ENCODE measurements around the gene FAM149A.
A peak's percentile ranks its signal among the peaks of the same experiment; 100 is the strongest.

FAM149A gene

GRCh38 chr4:186092296-186092695 is 12.2 kb upstream of the FAM149A start:
- Mint-ChIP-seq H3K27me3 (peaks cover 8% of the 10 kb centered on the region), H3K36me3 (ENCODE audit: low read depth) (no peaks in the 10 kb centered on the region), H3K4me3 (no peak overlapping the region), H3K27ac (no peak overlapping the region), H3K4me1 (no peaks in the 10 kb centered on the region), H3K9me3 (no peaks in the 10 kb centered on the region)
- ATAC-seq, result no peak
- no peak for DNase-seq

GRCh38 chr4:186095406-186095805 is 9.1 kb upstream of the FAM149A start:
- Mint-ChIP-seq H3K4me3 (no peak overlapping the region), H3K4me1 (no peaks in the 10 kb centered on the region), H3K27ac (no peak overlapping the region), H3K27me3 (peaks cover 11% of the 10 kb centered on the region), H3K36me3 (ENCODE audit: low read depth) (no peaks in the 10 kb centered on the region), H3K9me3 (no peaks in the 10 kb centered on the region)
- no peak for DNase-seq
- no peak for ATAC-seq

- Mint-ChIP-seq H3K9me3 (no peaks in the 10 kb centered on the region), H3K4me3 (no peak overlapping the region), H3K27me3 (peaks cover 11% of the 10 kb centered on the region), H3K36me3 (ENCODE audit: low read depth) (no peaks in the 10 kb centered on the region), H3K27ac (no peak overlapping the region), H3K4me1 (no peaks in the 10 kb centered on the region)
- ATAC-seq (no peak), DNase-seq (no peak)
Observed at GRCh38 chr4:186096681-186097165, 7.8 kb upstream of the FAM149A start.

- Mint-ChIP-seq H3K4me3 (no peak overlapping the region), H3K4me1 (no peaks in the 10 kb centered on the region), H3K9me3 (no peaks in the 10 kb centered on the region), H3K27ac (no peak overlapping the region), H3K36me3 (ENCODE audit: low read depth) (no peaks in the 10 kb centered on the region), H3K27me3 (peaks cover 15% of the 10 kb centered on the region)
- ATAC-seq, result no peak
- DNase-seq, result no peak
Observed at GRCh38 chr4:186097386-186097785, 7.1 kb upstream of the FAM149A start.

GRCh38 chr4:186102931-186103330 is 1.6 kb upstream of the FAM149A start:
- no peaks in the 10 kb centered on the region for H3K9me3 Mint-ChIP-seq
- peaks cover 53% of the 10 kb centered on the region for H3K27me3 Mint-ChIP-seq
- H3K36me3 Mint-ChIP-seq (ENCODE audit: low read depth), result no peaks in the 10 kb centered on the region
- ATAC-seq, result no peak
- no peak overlapping the region for H3K27ac Mint-ChIP-seq
- peaks cover 7% of the 10 kb centered on the region for H3K4me1 Mint-ChIP-seq
- no peak overlapping the region for H3K4me3 Mint-ChIP-seq
- DNase-seq, result no peak

- Mint-ChIP-seq H3K4me1 (peaks cover 7% of the 10 kb centered on the region), H3K9me3 (no peaks in the 10 kb centered on the region), H3K4me3 (peak overlapping the region; percentile 70), H3K27ac (no peak overlapping the region), H3K36me3 (ENCODE audit: low read depth) (no peaks in the 10 kb centered on the region), H3K27me3 (peaks cover 53% of the 10 kb centered on the region)
- ATAC-seq, result peak; percentile 41
- DNase-seq, result no peak
Observed at GRCh38 chr4:186104890-186105646, 564 bp downstream of the FAM149A start.

- Mint-ChIP-seq H3K4me1 (peaks cover 7% of the 10 kb centered on the region), H3K36me3 (ENCODE audit: low read depth) (no peaks in the 10 kb centered on the region), H3K27me3 (peaks cover 53% of the 10 kb centered on the region), H3K9me3 (no peaks in the 10 kb centered on the region), H3K27ac (no peak overlapping the region), H3K4me3 (peak overlapping the region; percentile 70)
- DNase-seq (no peak), ATAC-seq (no peak)
Observed at GRCh38 chr4:186105647-186106321, 1.3 kb downstream of the FAM149A start.

GRCh38 chr4:186107947-186108346 is 3.4 kb downstream of the FAM149A start:
- DNase-seq (no peak), ATAC-seq (no peak)
- peaks cover 44% of the 10 kb centered on the region for H3K27me3 Mint-ChIP-seq
- no peak overlapping the region for H3K27ac Mint-ChIP-seq
- no peak overlapping the region for H3K4me3 Mint-ChIP-seq
- H3K36me3 Mint-ChIP-seq (ENCODE audit: low read depth), result no peaks in the 10 kb centered on the region
- no peaks in the 10 kb centered on the region for H3K9me3 Mint-ChIP-seq
- H3K4me1 Mint-ChIP-seq, result peaks cover 7% of the 10 kb centered on the region

- ATAC-seq, result no peak
- peaks cover 7% of the 10 kb centered on the region for H3K4me1 Mint-ChIP-seq
- no peak for DNase-seq
- H3K27me3 Mint-ChIP-seq, result peaks cover 40% of the 10 kb centered on the region
- no peaks in the 10 kb centered on the region for H3K9me3 Mint-ChIP-seq
- H3K27ac Mint-ChIP-seq, result no peak overlapping the region
- H3K36me3 Mint-ChIP-seq (ENCODE audit: low read depth), result no peaks in the 10 kb centered on the region
- no peak overlapping the region for H3K4me3 Mint-ChIP-seq
Observed at GRCh38 chr4:186108391-186108790, 3.9 kb downstream of the FAM149A start.

- Mint-ChIP-seq H3K36me3 (ENCODE audit: low read depth) (no peaks in the 10 kb centered on the region), H3K27ac (no peak overlapping the region), H3K27me3 (peaks cover 31% of the 10 kb centered on the region), H3K4me1 (peaks cover 7% of the 10 kb centered on the region), H3K4me3 (no peak overlapping the region), H3K9me3 (no peaks in the 10 kb centered on the region)
- no peak for ATAC-seq
- no peak for DNase-seq
Observed at GRCh38 chr4:186109245-186109644, 4.7 kb downstream of the FAM149A start.

GRCh38 chr4:186116697-186117096 is 12.2 kb downstream of the FAM149A start:
- H3K27me3 Mint-ChIP-seq, result peaks cover 18% of the 10 kb centered on the region
- no peaks in the 10 kb centered on the region for H3K36me3 Mint-ChIP-seq (ENCODE audit: low read depth)
- DNase-seq, result no peak
- H3K4me3 Mint-ChIP-seq, result no peak overlapping the region
- no peaks in the 10 kb centered on the region for H3K9me3 Mint-ChIP-seq
- no peaks in the 10 kb centered on the region for H3K4me1 Mint-ChIP-seq
- ATAC-seq, result no peak
- H3K27ac Mint-ChIP-seq, result no peak overlapping the region

- H3K27ac Mint-ChIP-seq, result no peak overlapping the region
- H3K4me3 Mint-ChIP-seq, result no peak overlapping the region
- no peaks in the 10 kb centered on the region for H3K4me1 Mint-ChIP-seq
- DNase-seq (no peak), ATAC-seq (no peak)
- H3K36me3 Mint-ChIP-seq (ENCODE audit: low read depth), result no peaks in the 10 kb centered on the region
- H3K9me3 Mint-ChIP-seq, result no peaks in the 10 kb centered on the region
- peaks cover 18% of the 10 kb centered on the region for H3K27me3 Mint-ChIP-seq
Observed at GRCh38 chr4:186118582-186118981, 14.1 kb downstream of the FAM149A start.

- ATAC-seq (no peak), DNase-seq (no peak)
- Mint-ChIP-seq H3K36me3 (ENCODE audit: low read depth) (no peaks in the 10 kb centered on the region), H3K9me3 (no peaks in the 10 kb centered on the region), H3K4me1 (no peaks in the 10 kb centered on the region), H3K4me3 (no peak overlapping the region), H3K27me3 (peaks cover 18% of the 10 kb centered on the region), H3K27ac (no peak overlapping the region)
Observed at GRCh38 chr4:186121057-186121456, 16.6 kb downstream of the FAM149A start.

GRCh38 chr4:186128842-186129241 is 24.3 kb downstream of the FAM149A start:
- Mint-ChIP-seq H3K36me3 (ENCODE audit: low read depth) (no peaks in the 10 kb centered on the region), H3K4me3 (no peak overlapping the region), H3K9me3 (no peaks in the 10 kb centered on the region), H3K4me1 (no peaks in the 10 kb centered on the region), H3K27me3 (peaks cover 2% of the 10 kb centered on the region), H3K27ac (no peak overlapping the region)
- DNase-seq, result no peak
- no peak for ATAC-seq

GRCh38 chr4:186131935-186132334 is 27.4 kb downstream of the FAM149A start:
- Mint-ChIP-seq H3K9me3 (no peaks in the 10 kb centered on the region), H3K4me3 (no peak overlapping the region), H3K27ac (no peak overlapping the region), H3K27me3 (peaks cover 2% of the 10 kb centered on the region), H3K4me1 (no peaks in the 10 kb centered on the region), H3K36me3 (ENCODE audit: low read depth) (no peaks in the 10 kb centered on the region)
- DNase-seq (no peak), ATAC-seq (no peak)
